A549 (cell line): Measurements from ENCODE around the gene R3HDM2. TPM values are rescaled to one million over a fixed set of nuclear protein-coding genes. Genes with fewer than 3 reads are reported as not detected.

Source experiments
- ATAC-seq, 2 experiments: fragments of 200-7000 bp in 1 of 2; fragments of >200 bp in 1 of 2; cut with Nextera tagmentation in 1 of 2; cut with Tn5 transposase in 1 of 2; 3 replicates each; pipeline versions ENCODE4 v1.8.0 to v1.9.1; 2018 to 2020; ENCODE audit warnings: mild to moderate bottlenecking in 1 of 2, moderate library complexity in 1 of 2
- CTCF ChIA-PET: fragments of 300-600 bp; sonication (Branson Sonifier 250); formaldehyde crosslinking; extraction: SDS; loops from one replicate; lab custom pipeline; 2021; ENCODE audit warnings: antibody characterized with exemption, inconsistent platforms; lab: Yijun Ruan, JAX
- POLR2A ChIA-PET: fragments of 350-600 bp; formaldehyde crosslinking; extraction: SDS; loops from one replicate; lab custom pipeline; 2021; ENCODE audit warnings: antibody characterized with exemption, inconsistent platforms; lab: Yijun Ruan, JAX
- DNase-seq, 2 experiments: peaks; one replicate each; pipeline versions ENCODE4 v3.0.0 to v3.0.0-alpha.2; 2011 to 2016; ENCODE audit warnings: low read depth in 1 of 2, low spot score in 1 of 2
- FAIRE-seq: peaks from 2 replicates; lab custom pipeline; 2011; peaks lifted over from hg19 to GRCh38; lab: Jason Lieb, UNC
- H3K27ac ChIP-seq, 2 experiments: fragments of >200 bp; sonication (Bioruptor Twin); formaldehyde crosslinking; 3 replicates each; pipeline ENCODE4 v1.5.1; 2016 to 2017
- H3K4me1 ChIP-seq: fragments of >200 bp; sonication (Bioruptor Twin); formaldehyde crosslinking; 3 replicates; pipeline ENCODE4 v1.6.1; 2016
- H3K4me2 ChIP-seq: fragments of >200 bp; sonication (Bioruptor Twin); formaldehyde crosslinking; 3 replicates; pipeline ENCODE4 v1.6.1; 2016
- H3K4me3 ChIP-seq: fragments of >200 bp; sonication (Bioruptor Twin); formaldehyde crosslinking; 3 replicates; pipeline ENCODE4 v1.5.1; 2016
- H3K9me3 ChIP-seq: fragments of >200 bp; sonication (Bioruptor Twin); formaldehyde crosslinking; 3 replicates; pipeline ENCODE4 v1.6.1; 2016
- BCL3 ChIP-seq: fragments of >200 bp; sonication (Bioruptor Twin); formaldehyde crosslinking; IDR thresholded peaks from 3 replicates; pipeline ENCODE4 v1.6.1; 2016
- CBX8 ChIP-seq: fragments of 200-600 bp; sonication (generic); IDR thresholded peaks from 2 replicates; pipeline ENCODE4 v1.6.1; 2016
- CHD2 ChIP-seq: fragments of 150-350 bp; IDR thresholded peaks from 2 replicates; pipeline ENCODE4 v1.6.1; 2014; ENCODE audit warnings: low read length; ENCODE audit not compliant: partially characterized antibody
- ELK1 ChIP-seq: fragments of 150-350 bp; IDR thresholded peaks from 2 replicates; pipeline ENCODE4 v1.6.1; 2014; ENCODE audit warnings: low read depth, mild to moderate bottlenecking, low read length
- EP300 ChIP-seq, 2 experiments: fragments of >200 bp; sonication (Bioruptor Twin); formaldehyde crosslinking; IDR thresholded peaks; 2 replicates in 1 of 2; 3 replicates in 1 of 2; pipeline ENCODE4 v1.6.1; 2016 to 2017
- GATA3 ChIP-seq: IDR thresholded peaks from 2 replicates; pipeline ENCODE4 v1.6.1; 2012; ENCODE audit warnings: borderline replicate concordance
- JUNB ChIP-seq: fragments of >200 bp; sonication (Bioruptor Twin); formaldehyde crosslinking; IDR thresholded peaks from 2 replicates; pipeline ENCODE4 v1.6.1; 2016
- MAX ChIP-seq: IDR thresholded peaks from 2 replicates; pipeline ENCODE4 v1.6.1; 2012
- MAZ ChIP-seq: fragments of 150-350 bp; IDR thresholded peaks from 2 replicates; pipeline ENCODE4 v1.6.1; 2014; ENCODE audit warnings: antibody characterized with exemption, low read depth, low read length, borderline replicate concordance
- NPAS2 ChIP-seq: fragments of 250-450 bp; sonication (Bioruptor Pico); IDR thresholded peaks from 2 replicates; pipeline ENCODE4 v1.8.0; 2022; ENCODE audit warnings: mild to moderate bottlenecking, moderate library complexity, borderline replicate concordance
- PBX3 ChIP-seq: IDR thresholded peaks from 2 replicates; pipeline ENCODE4 v1.6.1; 2012
- POLR2AphosphoS2 ChIP-seq: conservative IDR thresholded peaks from 2 replicates; pipeline ENCODE4 v1.6.1; 2012; ENCODE audit warnings: low read length, improper control_type of control experiment, inconsistent platforms
- RAD21 ChIP-seq, 2 experiments: fragments of >200 bp in 1 of 2; sonication (Bioruptor Twin) in 1 of 2; formaldehyde crosslinking in 1 of 2; IDR thresholded peaks in 1 of 2; conservative IDR thresholded peaks in 1 of 2; 2 replicates in 1 of 2; 3 replicates in 1 of 2; pipeline ENCODE4 v1.6.1; 2012 to 2018; ENCODE audit warnings: inconsistent platforms in 1 of 2
- REST ChIP-seq: fragments of 200-600 bp; sonication (generic); IDR thresholded peaks from 2 replicates; pipeline ENCODE4 v1.6.1; 2016; ENCODE audit warnings: antibody characterized with exemption, mild to moderate bottlenecking, moderate library complexity
- TFCP2L1 ChIP-seq: fragments of 250-450 bp; sonication (Bioruptor Pico); IDR thresholded peaks from 2 replicates; pipeline ENCODE4 v1.5.0; 2021; ENCODE audit warnings: mild to moderate bottlenecking
- TP53 ChIP-seq: fragments of 250-450 bp; sonication (Bioruptor Pico); IDR thresholded peaks from 2 replicates; pipeline ENCODE4 v1.5.0; 2021; ENCODE audit warnings: mild to moderate bottlenecking, moderate library complexity
- USF2 ChIP-seq: fragments of 450-650 bp; IDR thresholded peaks from 2 replicates; pipeline ENCODE4 v1.6.1; 2014; ENCODE audit warnings: antibody characterized with exemption
- ZC3H11A ChIP-seq: fragments of 450-650 bp; IDR thresholded peaks from 2 replicates; pipeline ENCODE4 v1.6.1; 2014; ENCODE audit warnings: antibody characterized with exemption, mild to moderate bottlenecking
- ZNF302 ChIP-seq: fragments of 250-450 bp; sonication (Bioruptor Pico); IDR thresholded peaks from 2 replicates; pipeline ENCODE4 v1.9.0; 2021; ENCODE audit warnings: inconsistent platforms, mild to moderate bottlenecking, moderate library complexity
- ZSCAN20 ChIP-seq: fragments of 250-450 bp; sonication (Bioruptor Pico); IDR thresholded peaks from 2 replicates; pipeline ENCODE4 v1.8.0; 2022; ENCODE audit warnings: mild to moderate bottlenecking, moderate library complexity
- WGBS: methylation state at CpG from one replicate; pipeline ENCODE4 v1.1.6; 2017; ENCODE audit errors: missing lambda C conversion rate; 5-methylcytosine and 5-hydroxymethylcytosine counted together
- polyA plus RNA-seq, 4 experiments: library from polyadenylated mRNA; depleted of rRNA in 3 of 4; stranded (reverse); fragments of >200 nt; fragmentation: RNase III in 1 of 4; extraction: RNeasy Plus Mini Kit Qiagen cat#74134 plus additional on column Dnase treatment in 1 of 4; gene quantifications; 2 replicates in 3 of 4; 3 replicates in 1 of 4; pipeline ENCODE4 v1.2.3, GENCODE V29; 2011 to 2017

The R3HDM2 gene
- polyA plus RNA-seq, 2 of the 4 experiments (the other 2 are of a cell fraction): 14.0 to 30.6 TPM

- H3K4me2 ChIP-seq: no peak overlapping the region
- FAIRE-seq (no peak), ATAC-seq (no peak), DNase-seq (no peak)
- POLR2A ChIA-PET: interaction anchor here (1.0 kb wide), 1 partner anchor 16 kb away, joined by 3 read pairs; no protein-coding TSS in a partner anchor
- 83% methylated on average over 13 of the region's 13 CpGs for WGBS
- CTCF ChIA-PET: interaction anchor here (1.0 to 26.5 kb wide), 3 partner anchors 7 to 150 kb away, joined by 3 to 615 read pairs (median 233); partner anchors contain the start of gene NXPH4
- peaks cover under 1% of the 10 kb centered on the region; the same call in 2 of the 3 replicates for H3K4me1 ChIP-seq
- no peak for TF ChIP-seq MAZ
- TF ChIP-seq RAD21 (conservative IDR thresholded peaks at IDR 0.05 in 1 of 2, IDR thresholded peaks at IDR 0.05 in 1 of 2): no peak
- TF ChIP-seq ELK1: no peak
- TF ChIP-seq EP300 (IDR thresholded peaks at IDR 0.05): no peak
- TF ChIP-seq CHD2: no peak
- TF ChIP-seq REST: no peak
- no peak for TF ChIP-seq GATA3
- TF ChIP-seq PBX3: no peak
- no peak for TF ChIP-seq BCL3
- TF ChIP-seq POLR2AphosphoS2: no peak
- TF ChIP-seq ZNF302 (CRISPR knock-in tag): no peak
- no peak for TF ChIP-seq NPAS2
- no peak for TF ChIP-seq USF2
- no peak for TF ChIP-seq JUNB
- no peak for TF ChIP-seq CBX8
- TF ChIP-seq ZC3H11A: no peak
- no peak for TF ChIP-seq TP53
- no peak for TF ChIP-seq TFCP2L1
- no peak for TF ChIP-seq MAX
- no peak for TF ChIP-seq ZSCAN20 (CRISPR knock-in tag)
- H3K9me3 ChIP-seq: no peaks in the 10 kb centered on the region
- H3K27ac ChIP-seq: no peak overlapping the region
- no peak overlapping the region for H3K4me3 ChIP-seq
Observed at GRCh38 chr12:57222286-57223190, 208.3 kb downstream of the R3HDM2 start.
